ENCODE measurements around the gene RXRA. TPM values are rescaled to one million over a fixed set of nuclear protein-coding genes. Genes with fewer than 3 reads are reported as not detected.

The RXRA gene
- total RNA-seq, 1 donor from 2014 or later = 14.0 TPM

Other genes with a start within 250 kb of the RXRA start
- 16.7 and 20.6 TPM in 2 replicates for gene WDR5, start 190.4 kb upstream of the RXRA start, total RNA-seq
- not detected in 2 replicates for gene RNU6ATAC, start 161.9 kb upstream of the RXRA start, total RNA-seq